NOMO-1 treated with dmso at 0.1 percent for 144 hours (cell line): ENCODE data around the gene ACVR1.
A peak's percentile ranks its signal among the peaks of the same experiment; 100 is the strongest.

ENCODE experiments used
- DNase-seq: peaks from one replicate; lab custom pipeline; 2025; ENCODE audit not compliant: unreplicated experiment; lab: John Stamatoyannopoulos, UW

The ACVR1 gene

DNA sequence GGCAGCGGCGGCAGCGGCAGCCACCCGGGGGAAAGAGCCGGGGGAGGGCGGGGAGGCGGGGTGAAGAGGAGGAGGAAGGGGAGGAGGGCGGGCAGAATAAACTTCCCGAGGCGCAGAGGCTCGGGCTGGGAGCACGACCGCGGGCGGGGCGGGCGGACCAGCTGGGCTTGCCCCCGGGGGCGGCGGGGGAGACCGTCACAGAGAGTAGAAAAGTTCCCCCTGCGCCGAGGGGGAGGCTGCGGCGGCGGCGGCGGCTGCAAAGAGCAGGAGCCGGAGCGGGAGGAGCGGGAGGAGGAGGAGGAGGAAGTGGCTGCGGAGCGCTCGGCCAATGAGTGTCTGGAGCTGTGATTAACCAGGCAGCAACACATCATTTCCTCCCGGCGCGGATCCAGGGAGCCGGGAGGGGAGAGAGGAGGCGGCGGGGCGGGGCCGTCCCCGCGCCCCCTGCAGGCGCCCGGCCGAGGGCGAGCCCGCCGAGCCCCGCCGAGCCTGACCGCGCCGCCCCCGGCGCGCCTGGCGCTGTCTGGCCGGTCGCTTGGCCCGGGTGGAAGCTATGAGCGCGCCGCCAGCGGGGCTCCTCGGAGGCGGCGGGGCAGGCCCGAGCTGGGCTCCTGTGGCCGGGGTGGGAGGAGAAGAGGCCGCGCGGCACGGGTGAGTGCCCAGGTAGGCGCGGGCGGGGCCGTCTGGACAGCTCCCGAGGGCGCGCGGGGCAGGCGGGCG is at the start of gene ACVR1:
Gene ACVR1, minus strand, starts transcription at position 265 of the 720 bp plus-strand sequence. CDS start 76,837 bp downstream, outside the sequence.
- peak; percentile 90 for DNase-seq

DNA sequence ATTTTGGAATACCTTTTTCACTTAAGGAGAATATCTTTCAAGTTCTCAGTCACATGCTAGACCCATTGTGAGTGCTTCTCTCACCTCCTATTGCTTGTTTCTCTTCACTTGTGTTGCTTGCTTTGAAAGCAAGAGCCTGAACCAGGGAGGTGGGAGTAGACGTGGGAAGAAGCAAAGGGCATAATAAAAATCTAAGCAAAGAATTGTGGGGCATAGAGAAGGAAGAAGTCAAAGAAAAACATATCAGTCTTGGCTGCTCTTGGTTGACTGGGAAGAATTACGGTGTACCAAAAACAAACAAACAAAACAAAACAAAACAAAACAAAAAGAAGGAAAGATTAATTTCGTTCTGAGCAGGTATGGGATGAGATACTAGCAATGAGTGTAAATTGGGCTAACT is 48.9 kb upstream of the ACVR1 start:
- no peak for DNase-seq

GRCh38 chr2:157923598-157924217 is 47.6 kb upstream of the ACVR1 start:
- no peak for DNase-seq

DNA sequence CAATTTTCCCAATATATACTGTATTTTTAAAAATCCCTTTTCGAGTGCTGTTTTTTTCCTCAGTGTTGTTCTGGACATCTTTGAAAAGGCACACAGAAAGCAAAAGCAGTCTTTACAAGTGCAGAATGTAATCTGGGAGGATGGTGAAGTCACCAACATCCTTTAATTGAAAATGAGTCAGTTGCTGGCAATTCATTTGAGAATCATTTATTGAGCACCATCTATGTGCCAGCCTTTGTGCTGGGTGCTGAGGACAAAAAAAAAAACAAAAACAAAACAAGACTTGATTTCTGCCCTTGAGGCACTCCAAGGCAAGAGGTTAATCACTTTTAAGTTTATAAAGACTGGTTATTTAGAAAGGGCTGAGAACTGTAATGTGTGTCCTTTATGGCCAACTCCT is 46.7 kb upstream of the ACVR1 start:
- DNase-seq = no peak

DNA sequence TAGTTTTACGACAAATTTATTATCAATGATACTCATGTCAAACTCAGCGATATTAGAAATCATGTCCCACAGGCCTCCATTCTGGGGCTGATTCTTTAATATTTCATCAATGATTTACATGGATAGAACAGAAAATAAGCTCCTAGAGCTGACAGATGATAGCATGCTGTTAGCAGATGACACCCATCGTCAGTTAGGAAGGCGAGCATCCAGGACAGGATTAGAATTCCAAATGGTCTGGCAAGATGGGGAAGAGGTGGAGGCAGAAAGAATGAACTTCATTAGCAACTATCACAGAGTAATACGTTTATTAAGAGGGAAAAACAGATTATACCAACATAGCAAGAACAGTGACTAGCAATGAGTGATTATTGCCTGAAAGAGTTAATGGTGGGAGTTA is 46.2 kb upstream of the ACVR1 start:
- no peak for DNase-seq

DNA sequence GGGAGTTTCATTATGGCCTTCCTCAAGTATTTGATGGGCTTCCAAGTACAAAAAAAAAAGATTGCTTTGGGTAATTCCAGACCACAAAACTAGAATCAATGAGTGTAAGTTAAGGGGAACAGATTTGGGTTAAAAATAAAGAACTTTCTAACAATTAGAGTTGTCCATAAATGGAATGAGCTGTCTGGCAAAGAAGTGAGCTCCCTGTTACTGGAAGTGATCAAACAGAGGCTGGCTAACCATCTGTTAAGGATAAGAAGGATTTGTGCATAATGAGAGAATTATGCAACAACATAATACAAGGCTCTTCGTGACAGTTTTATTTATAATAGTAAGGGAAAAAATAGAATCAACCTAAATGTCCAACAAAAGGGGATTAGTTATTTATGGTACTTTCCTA is 44.6 kb upstream of the ACVR1 start:
- DNase-seq = no peak

DNA sequence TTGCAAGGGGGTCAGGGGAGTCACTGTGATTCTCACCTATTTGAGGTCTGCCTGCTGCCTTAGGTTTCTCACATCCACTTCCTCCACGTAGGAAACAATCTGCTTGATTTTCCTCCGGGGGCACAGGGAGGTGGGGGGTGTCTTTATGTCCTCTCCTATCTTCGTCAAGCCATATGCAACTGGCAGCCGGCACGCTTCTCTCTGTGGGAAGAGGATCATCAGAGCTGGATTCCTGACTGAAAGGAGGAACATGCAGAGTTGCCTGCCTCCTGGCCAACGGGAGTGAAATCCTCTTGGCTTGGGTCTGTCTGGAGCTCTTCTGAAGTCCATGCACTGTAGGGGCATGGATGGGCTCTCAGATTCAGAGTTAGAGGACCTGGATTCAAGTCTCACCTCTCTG is 43.1 kb upstream of the ACVR1 start:
- no peak for DNase-seq

GRCh38 chr2:157918319-157918718 is 42.2 kb upstream of the ACVR1 start:
- no peak for DNase-seq

DNA sequence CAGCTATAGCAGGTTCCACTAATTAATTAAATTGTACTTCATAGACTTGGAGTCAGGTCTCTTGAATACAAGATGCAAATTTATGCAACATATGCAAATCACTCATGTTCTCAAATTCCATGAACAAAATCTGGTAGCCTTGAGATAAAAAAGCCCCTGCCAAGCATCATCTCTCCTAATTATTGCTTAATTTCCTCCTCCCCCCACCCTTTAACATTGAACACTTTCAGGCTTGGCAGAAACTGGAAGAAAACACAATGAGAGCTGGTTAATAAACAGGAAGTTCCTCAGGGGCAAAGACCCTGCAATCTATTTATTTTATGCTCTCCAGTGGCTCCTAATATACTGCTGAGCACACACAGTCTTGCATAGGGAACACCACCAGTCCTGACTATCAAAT is 35.6 kb upstream of the ACVR1 start:
- no peak for DNase-seq

DNA sequence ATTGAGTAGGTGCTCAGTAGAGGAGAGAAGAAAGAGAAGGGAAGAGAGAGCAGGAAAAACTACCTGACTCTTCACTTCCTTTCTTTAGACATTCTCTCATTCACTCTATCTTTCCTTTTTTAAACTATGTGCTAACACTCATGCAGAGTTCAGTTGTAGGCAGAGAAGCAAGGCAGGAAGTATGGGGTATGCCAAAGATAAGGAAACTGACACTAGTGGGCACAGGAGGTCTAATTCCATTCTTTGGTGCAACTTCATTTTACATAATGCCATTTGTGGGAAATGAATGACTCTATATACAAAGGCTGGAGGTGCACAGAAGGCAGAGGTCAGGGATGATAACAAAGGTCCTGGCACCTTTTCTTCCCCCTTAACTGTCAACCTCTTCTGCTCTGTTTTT is 35.1 kb upstream of the ACVR1 start:
- DNase-seq = no peak

- DNase-seq = no peak
Observed at GRCh38 chr2:157905092-157905491, 29.0 kb upstream of the ACVR1 start.

GRCh38 chr2:157903626-157904025 is 27.5 kb upstream of the ACVR1 start:
- no peak for DNase-seq

DNA sequence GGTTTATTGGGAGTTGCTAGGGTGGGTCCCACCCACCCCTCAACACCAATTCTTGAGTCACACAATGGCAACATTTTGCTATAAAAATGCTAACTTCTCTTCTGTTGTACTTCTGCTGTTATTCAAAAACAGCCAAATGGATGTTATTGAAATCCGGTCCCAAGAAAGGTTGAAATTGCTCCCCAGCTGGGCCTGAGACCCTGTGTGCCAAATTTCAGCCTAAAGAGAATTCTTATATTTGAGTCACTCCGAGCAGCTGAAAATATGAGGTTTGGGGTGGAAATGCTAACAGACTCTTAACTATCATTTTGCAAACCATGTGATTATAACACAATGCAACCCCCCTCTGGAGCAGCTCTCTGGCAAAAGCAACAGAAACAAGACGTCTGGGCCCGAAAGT is 27.0 kb upstream of the ACVR1 start:
- no peak for DNase-seq

DNA sequence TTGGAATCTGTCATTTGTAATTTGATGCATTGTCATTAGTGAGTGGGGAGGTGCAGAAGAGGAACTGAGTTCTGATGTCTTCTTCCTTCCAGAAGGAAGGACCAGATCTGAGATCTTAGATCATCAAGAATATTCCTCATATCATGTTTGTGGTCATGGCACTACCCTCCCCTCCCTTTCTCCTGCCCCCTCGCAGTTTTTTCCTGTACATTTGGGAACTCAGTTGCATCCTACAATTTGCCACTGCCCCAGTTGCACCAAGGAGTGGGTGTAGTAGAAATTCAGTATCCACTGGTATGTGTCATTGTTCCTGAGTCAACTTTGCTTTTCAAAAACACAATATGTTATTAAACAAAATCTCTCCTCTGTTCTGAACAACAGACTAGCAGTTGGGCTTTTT is 26.6 kb upstream of the ACVR1 start:
- no peak for DNase-seq

DNA sequence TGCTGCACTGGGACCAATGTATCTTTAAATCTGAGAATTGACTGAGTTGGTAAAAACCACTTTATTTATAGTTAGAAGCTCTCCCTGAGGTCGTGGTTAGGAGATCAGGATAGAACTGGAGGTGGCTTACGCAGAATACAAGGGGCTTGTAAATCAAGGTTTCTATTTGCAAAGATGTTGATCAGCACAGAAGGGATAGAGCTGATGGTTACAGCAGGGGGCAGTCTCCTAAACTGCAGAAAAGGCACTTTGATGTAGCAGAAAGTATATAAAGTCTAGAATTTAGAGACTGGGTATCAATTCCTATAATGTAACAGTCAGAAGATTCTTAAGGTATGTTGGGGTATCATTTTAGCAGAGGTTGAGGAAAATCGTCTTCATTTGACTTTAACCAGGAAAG is 25.2 kb upstream of the ACVR1 start:
- DNase-seq = no peak

DNA sequence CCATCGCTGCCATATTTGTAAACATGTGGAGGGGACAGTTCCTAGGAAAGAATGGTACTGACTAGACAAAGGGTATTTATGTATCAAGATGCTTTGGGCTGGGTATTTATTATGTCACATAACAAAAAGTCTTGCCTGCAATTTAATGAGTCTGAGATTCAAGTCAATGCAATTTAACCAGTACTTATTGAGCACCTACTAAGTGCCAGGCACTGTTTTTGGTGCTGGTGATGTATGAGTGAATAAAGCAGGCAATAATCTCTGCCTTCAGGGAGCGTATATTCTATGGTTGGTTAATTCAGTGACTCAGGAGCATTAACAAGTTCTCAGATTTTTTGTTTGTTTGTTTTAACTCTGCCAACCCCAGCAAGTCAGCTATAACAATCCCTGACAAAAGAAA is 24.6 kb upstream of the ACVR1 start:
- DNase-seq = no peak

DNA sequence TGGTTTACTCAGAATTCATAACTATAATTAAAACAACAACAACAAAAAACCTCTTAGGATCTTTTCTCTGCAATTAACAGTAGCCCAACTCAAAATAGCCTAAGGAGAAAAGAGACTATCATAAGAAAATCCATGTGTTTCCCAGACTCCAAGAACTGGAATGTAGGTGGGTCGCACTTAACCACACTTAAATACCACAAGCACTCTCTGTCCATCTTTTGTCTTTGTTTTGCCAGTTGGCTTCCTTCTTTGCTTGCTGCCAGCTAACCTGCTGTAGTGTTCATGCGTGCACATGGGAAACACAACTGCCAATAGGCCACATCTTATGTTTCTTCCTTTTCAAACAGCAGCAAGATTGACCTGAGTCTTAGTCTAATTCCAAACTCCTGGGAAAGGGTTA is 24.1 kb upstream of the ACVR1 start:
- no peak for DNase-seq

GRCh38 chr2:157899125-157899839 is 23.2 kb upstream of the ACVR1 start:
- no peak for DNase-seq

- peak; percentile 7 for DNase-seq
Observed at GRCh38 chr2:157898591-157898996, 22.5 kb upstream of the ACVR1 start.

DNA sequence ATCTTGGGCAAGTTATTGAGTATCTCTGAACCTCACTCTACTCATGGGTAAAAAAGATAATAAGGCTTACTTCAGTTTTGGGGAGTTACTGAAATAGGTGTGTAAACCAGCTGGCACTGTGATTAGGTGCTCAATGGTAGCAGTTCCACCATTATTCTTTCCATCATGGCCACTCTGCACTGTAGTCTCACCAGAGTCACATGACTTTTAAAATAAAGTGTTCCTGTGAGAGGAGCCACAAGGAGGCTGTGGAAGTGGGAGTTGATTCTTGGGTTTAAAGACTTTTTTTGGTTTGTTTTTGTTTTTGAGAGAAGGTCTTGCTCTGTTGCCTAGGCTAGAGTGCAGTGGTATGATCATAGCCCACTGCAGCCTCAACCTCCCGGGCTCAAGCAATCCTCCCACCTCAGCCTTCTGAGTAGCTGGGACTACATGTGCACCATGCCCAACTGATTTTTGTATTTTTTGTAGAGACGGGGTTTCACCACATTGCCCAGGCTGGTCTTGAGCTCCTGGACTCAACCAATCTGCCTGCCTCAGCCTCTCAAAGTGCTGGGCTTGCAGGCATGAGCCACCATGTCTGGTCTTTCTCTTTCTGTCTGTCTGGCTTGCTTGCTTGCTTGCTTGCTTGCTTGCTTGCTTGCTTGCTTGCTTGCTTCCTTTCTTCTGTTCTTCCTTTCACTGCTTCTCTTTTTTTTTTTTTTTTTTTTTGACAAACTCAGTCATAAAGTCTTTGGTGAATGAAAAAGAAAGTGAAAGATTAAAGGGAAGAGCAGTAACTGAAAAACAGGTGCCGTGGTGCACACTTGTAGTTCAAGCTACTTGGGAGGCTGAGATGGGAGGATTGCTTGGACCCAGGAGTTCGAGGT is 21.2 kb upstream of the ACVR1 start:
- DNase-seq = peak; percentile 34

DNA sequence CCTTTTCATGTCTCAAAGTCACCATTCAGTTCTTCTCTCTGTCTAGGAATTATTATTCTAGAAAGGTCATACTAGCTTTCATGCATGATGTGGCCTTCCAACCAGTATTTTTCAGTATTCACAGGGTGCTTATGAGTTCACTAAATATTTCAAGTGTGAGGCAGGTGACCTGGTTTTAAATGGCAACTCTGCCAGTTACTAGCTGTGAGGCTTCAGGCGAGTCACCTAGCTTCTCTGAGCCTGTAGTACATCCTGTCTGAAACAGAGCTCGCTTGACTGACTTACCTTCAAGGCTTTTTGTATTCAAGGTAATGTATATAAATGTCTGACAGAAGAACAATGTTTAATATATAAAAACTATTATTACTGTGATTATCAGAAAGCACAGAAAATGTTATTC is 19.4 kb upstream of the ACVR1 start:
- DNase-seq = no peak
